Spleen (tissue), 7 donors: ENCODE measurements around the gene SETD1A.

ENCODE experiments used
- CTCF ChIP-seq, 11 experiments: fragments of 200-600 bp in 7 of 11; fragments of 450-650 bp in 4 of 11; sonication (generic) in 4 of 11; IDR thresholded peaks in 8 of 11; conservative IDR thresholded peaks in 3 of 11; 1 replicate in 7 of 11; 2 replicates in 4 of 11; pipeline versions ENCODE4 v1.4.0 to v1.8.0; 2016 to 2021; ENCODE audit warnings: antibody characterized with exemption in 11 of 11, inconsistent platforms in 4 of 11, mild to moderate bottlenecking in 1 of 11
- POLR2A ChIP-seq, 3 donors: fragments of 450-650 bp; IDR thresholded peaks; one replicate each; pipeline ENCODE4 v1.5.1; 2017; ENCODE audit warnings: antibody characterized with exemption in 3 of 3, mild to moderate bottlenecking in 1 of 3
- POLR2AphosphoS5 ChIP-seq, 3 donors: sonication (generic); formaldehyde crosslinking; IDR thresholded peaks; one replicate each; pipeline ENCODE4 v1.5.1; 2017; ENCODE audit warnings: antibody characterized with exemption in 3 of 3
- donor health status: DM: no; HTN: no; CAD: no; lungs with moderate emphysema.
- donor health status: DM: no; HTN: no; CAD: no.
- donor health status: DM: no; HTN: no; CAD: no.

GRCh38 chr16:30958175-30959079 lies 873 bp downstream of the SETD1A start:
- no peak for TF ChIP-seq CTCF (IDR thresholded peaks at IDR 0.05 in 8 of 11, conservative IDR thresholded peaks at IDR 0.05 in 3 of 11)
- no peak for TF ChIP-seq POLR2AphosphoS5 (IDR thresholded peaks at IDR 0.05)
- no peak for TF ChIP-seq POLR2A (IDR thresholded peaks at IDR 0.05)
